ENCODE measurements around the gene CALY. TPM values are rescaled to one million over a fixed set of nuclear protein-coding genes. Genes with fewer than 3 reads are reported as not detected.

The CALY gene
- total RNA-seq, 1 donor: not detected

DNA sequence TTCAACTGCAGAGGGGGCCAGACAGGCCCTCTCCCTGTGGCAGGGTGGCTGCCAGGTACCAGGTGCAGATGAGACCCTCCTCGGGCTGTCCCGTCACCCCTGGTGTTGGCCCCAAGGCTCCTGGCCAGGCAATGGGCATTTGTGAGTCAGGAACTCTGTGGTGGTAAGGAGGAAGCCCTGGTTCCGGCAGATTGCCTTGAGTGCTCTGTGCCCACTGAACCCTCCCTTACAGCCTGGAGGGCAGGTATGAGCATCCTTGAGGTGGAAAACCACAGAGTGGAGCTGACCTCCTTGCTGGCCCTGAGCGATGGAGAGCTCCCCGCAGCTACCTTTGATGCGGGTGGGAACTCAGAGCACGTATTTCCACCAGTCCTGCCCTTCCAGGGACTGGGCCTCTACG, 44.3 kb upstream of the CALY start:
- DNase-seq (ENCODE audit: insufficient read length, low spot score, missing footprints): no peak

DNA sequence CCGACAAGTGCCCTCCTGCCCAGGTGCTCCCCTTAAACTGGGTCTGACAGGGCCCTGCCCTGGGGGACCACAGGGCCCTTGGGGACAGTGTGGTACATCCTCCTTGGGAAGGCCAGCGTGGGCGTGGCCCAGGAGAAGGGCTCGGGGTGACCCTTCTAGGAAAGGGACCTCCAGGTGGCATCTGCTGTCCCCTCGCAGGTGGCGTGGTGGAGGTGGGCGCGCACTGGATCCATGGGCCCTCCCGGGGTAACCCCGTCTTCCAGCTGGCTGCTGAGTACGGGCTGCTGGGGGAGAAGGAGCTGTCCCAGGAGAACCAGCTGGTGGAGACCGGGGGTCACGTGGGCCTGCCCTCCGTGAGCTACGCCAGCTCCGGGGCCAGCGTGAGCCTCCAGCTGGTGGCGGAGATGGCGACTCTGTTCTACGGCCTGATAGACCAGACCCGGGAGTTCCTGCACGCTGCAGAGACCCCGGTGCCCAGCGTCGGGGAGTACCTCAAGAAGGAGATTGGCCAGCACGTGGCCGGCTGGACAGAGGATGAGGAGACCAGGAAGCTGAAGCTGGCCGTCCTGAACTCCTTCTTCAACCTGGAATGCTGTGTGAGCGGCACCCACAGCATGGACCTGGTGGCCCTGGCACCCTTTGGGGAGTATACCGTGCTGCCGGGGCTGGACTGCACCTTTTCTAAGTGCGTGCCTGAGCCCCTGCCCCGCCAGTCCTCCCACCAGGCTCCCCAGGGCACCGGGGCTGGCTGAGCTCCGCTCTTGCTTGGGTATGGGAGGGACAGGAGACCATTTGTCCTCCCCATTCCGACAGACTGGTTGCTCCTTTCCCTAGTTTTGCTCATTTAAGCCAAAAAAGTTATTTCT, 43.3 kb upstream of the CALY start:
- Histone ChIP-seq H3K4me3 (ENCODE audit: insufficient read depth, low read length) (peak overlapping the region; percentile 73), H2AFZ (ENCODE audit: low read length) (peak overlapping the region; percentile 29), H3K27me3 (ENCODE audit: insufficient read depth, low read length) (no peaks in the 10 kb centered on the region), H3K36me3 (ENCODE audit: insufficient read depth, low read length) (no peaks in the 10 kb centered on the region), H4K20me1 (ENCODE audit: insufficient read depth, low read length) (no peaks in the 10 kb centered on the region), H3K4me2 (ENCODE audit: insufficient read depth, low read length) (peak overlapping the region; percentile 78), H3K4me1 (ENCODE audit: insufficient read depth, low read length) (no peaks in the 10 kb centered on the region), H3K9me3 (ENCODE audit: low read depth, low read length) (no peaks in the 10 kb centered on the region), H3K79me2 (ENCODE audit: insufficient read depth, low read length) (no peaks in the 10 kb centered on the region), H3K27ac (ENCODE audit: low read depth, low read length) (no peak overlapping the region)
- no peak for DNase-seq (ENCODE audit: insufficient read length, low spot score, missing footprints)
- TF ChIP-seq, protein P1, sequence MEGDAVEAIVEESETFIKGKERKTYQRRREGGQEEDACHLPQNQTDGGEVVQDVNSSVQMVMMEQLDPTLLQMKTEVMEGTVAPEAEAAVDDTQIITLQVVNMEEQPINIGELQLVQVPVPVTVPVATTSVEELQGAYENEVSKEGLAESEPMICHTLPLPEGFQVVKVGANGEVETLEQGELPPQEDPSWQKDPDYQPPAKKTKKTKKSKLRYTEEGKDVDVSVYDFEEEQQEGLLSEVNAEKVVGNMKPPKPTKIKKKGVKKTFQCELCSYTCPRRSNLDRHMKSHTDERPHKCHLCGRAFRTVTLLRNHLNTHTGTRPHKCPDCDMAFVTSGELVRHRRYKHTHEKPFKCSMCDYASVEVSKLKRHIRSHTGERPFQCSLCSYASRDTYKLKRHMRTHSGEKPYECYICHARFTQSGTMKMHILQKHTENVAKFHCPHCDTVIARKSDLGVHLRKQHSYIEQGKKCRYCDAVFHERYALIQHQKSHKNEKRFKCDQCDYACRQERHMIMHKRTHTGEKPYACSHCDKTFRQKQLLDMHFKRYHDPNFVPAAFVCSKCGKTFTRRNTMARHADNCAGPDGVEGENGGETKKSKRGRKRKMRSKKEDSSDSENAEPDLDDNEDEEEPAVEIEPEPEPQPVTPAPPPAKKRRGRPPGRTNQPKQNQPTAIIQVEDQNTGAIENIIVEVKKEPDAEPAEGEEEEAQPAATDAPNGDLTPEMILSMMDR (IDR thresholded peaks at IDR 0.05; ENCODE audit: extremely low read depth, low read depth, low read length): no peak

More for the DNA sequence above, 44.3 kb upstream of the CALY start:
- TF ChIP-seq, protein P1 (IDR thresholded peaks at IDR 0.05; ENCODE audit: extremely low read depth, low read depth, low read length): no peak
- H4K20me1 ChIP-seq (ENCODE audit: insufficient read depth, low read length): no peaks in the 10 kb centered on the region
- no peaks in the 10 kb centered on the region for H3K36me3 ChIP-seq (ENCODE audit: insufficient read depth, low read length)
- H3K4me2 ChIP-seq (ENCODE audit: insufficient read depth, low read length): no peak overlapping the region
- no peaks in the 10 kb centered on the region for H3K27me3 ChIP-seq (ENCODE audit: insufficient read depth, low read length)
- no peak overlapping the region for H2AFZ ChIP-seq (ENCODE audit: low read length)
- no peak overlapping the region for H3K4me3 ChIP-seq (ENCODE audit: insufficient read depth, low read length)
- no peaks in the 10 kb centered on the region for H3K9me3 ChIP-seq (ENCODE audit: low read depth, low read length)
- H3K27ac ChIP-seq (ENCODE audit: low read depth, low read length): no peak overlapping the region
- no peaks in the 10 kb centered on the region for H3K79me2 ChIP-seq (ENCODE audit: insufficient read depth, low read length)
- no peaks in the 10 kb centered on the region for H3K4me1 ChIP-seq (ENCODE audit: insufficient read depth, low read length)

DNA sequence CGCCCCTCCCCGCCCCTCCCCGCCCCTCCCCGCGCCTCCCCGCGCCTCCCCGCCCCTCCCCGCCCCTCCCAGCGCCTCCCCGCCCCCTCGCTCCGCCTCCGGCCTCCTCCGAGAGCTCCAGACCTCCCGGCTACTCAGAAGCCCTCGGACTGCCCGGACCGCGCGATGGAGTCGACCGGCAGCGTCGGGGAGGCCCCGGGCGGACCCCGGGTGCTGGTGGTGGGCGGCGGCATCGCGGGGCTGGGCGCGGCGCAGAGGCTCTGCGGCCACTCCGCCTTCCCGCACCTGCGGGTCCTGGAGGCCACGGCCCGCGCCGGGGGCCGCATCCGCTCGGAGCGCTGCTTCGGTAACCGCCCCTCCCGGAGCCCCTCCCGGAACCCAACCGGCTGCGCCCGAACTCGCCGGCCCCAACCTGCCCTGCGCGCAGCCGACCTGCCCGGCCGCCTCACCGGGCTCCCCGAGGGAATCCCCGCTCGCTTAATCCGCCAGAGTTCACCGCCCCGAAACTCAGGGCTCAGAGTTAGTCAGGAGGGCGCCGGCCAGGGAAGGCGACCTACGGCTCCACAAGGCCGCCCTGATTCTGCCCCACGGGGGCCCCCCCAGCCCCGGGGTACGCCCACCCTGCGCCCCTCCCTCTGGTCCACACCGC, 42.6 kb upstream of the CALY start, which contains the start of gene PAOX:
PAOX (plus strand) TSS at position 111 of the 649 bp plus-strand sequence; CDS start at position 166, 55 bp downstream.
- Histone ChIP-seq H3K4me1 (ENCODE audit: insufficient read depth, low read length) (no peaks in the 10 kb centered on the region), H3K27ac (ENCODE audit: low read depth, low read length) (no peak within 1 kb of the TSS), H3K9me3 (ENCODE audit: low read depth, low read length) (no peaks in the 10 kb centered on the region), H3K27me3 (ENCODE audit: insufficient read depth, low read length) (no peaks in the 10 kb centered on the region), H3K4me2 (ENCODE audit: insufficient read depth, low read length) (peak within 1 kb of the TSS; percentile 96), H4K20me1 (ENCODE audit: insufficient read depth, low read length) (no peaks in the 10 kb centered on the region), H3K36me3 (ENCODE audit: insufficient read depth, low read length) (no peaks in the 10 kb centered on the region), H2AFZ (ENCODE audit: low read length) (peak within 1 kb of the TSS; percentile 95), H3K79me2 (ENCODE audit: insufficient read depth, low read length) (no peaks in the 10 kb centered on the region), H3K4me3 (ENCODE audit: insufficient read depth, low read length) (peak within 1 kb of the TSS; percentile 82)
- TF ChIP-seq, protein P1 (IDR thresholded peaks at IDR 0.05; ENCODE audit: extremely low read depth, low read depth, low read length): no peak
- DNase-seq (ENCODE audit: insufficient read length, low spot score, missing footprints): peak; percentile 99

Data from osteoblast (primary cell).